HG03520 (cell line): Measurements from ENCODE around the gene BCORL1.

Source experiments
- ATAC-seq: cut with Tn5 transposase; IDR thresholded peaks from one replicate; pipeline ENCODE4 v1.9.1; 2021; ENCODE audit warnings: mild to moderate bottlenecking, moderate library complexity; ENCODE audit not compliant: unreplicated experiment

BCORL1 gene

DNA sequence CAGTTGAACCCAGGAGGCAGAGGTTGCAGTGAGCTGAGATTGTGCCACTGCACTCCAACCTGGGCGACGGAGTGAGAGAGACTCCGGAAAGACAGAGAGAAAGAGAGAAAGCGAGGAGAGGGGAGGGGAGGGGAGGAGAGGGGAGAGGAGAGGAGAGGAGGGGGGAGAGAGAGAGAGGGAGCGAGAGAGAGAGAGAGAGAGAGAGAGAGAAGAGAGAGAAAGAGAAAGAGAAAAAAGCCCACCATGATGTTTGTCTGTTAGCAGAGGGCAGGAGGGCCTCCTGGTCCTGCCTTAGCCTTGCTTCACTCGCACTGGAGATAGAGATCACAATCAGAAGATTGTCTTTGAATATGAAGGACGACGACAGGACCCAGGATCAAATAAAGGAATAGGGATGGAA lies 18.7 kb upstream of the BCORL1 start:
- ATAC-seq: no peak

DNA sequence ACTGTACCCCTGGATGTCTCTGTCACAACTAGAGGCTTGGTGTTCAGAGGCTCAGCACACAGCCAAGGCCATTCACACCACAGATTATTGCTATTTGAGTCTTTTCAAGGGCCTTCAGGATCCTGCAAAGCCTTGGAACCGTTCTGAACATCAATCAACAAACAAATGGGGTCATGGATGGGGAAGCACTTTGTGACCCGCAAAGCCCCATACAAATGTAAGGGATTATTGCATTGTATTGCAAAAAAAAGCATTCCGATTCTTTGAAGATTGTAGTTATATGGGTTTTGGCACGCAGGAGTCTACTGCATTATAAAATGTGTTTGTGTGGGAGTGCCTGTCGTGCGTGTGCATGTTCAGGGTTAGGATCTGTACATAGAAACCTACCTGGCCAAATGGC lies 17.3 kb upstream of the BCORL1 start:
- no peak for ATAC-seq

DNA sequence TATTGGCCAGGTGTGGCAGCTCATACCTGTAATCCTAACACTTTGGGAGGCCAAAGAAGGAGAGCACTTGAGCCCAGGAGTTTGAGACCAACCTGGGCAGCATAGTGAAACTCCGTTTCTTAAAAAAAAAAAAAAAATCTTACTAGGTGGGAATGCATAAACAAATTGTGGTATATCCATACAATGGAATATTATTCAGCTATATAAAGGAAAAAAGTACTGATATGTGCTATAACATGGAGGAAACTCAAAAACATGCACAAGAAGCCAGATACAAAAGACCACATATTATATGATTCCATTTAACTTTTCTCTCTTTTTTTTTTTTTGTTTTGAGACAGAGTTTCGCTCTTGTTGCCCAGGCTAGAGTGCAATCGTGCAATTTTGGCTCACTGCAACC lies 13.5 kb upstream of the BCORL1 start:
- ATAC-seq: no peak

DNA sequence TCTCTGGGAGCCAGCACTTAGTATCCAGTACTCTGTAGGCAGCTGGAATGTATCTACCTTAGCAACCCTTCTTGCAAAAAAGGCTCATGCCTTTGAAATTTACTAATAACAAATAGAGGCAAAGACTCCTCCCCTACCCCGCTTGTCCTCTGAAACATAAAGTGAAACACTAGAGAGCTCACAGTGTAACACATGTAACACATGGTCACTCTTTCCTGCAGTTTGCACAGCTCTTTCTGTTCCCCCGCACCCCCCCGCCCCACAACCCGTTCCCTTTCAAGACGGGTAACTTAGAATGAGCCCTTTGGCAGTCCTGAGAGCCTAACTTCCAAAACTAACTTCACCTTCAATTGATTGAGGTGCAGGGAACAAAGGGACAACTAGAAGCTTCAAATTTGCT lies 6.0 kb upstream of the BCORL1 start:
- no peak for ATAC-seq

- no peak for ATAC-seq
Measured at GRCh38 chrX:129979207-129979920, 3.1 kb upstream of the BCORL1 start.

- ATAC-seq: no peak
Measured at GRCh38 chrX:129980001-129980401, 2.4 kb upstream of the BCORL1 start.

- ATAC-seq: no peak
Measured at GRCh38 chrX:129980540-129981199, 1.8 kb upstream of the BCORL1 start.

- no peak for ATAC-seq
Measured at GRCh38 chrX:129981200-129981553, 1.3 kb upstream of the BCORL1 start.

DNA sequence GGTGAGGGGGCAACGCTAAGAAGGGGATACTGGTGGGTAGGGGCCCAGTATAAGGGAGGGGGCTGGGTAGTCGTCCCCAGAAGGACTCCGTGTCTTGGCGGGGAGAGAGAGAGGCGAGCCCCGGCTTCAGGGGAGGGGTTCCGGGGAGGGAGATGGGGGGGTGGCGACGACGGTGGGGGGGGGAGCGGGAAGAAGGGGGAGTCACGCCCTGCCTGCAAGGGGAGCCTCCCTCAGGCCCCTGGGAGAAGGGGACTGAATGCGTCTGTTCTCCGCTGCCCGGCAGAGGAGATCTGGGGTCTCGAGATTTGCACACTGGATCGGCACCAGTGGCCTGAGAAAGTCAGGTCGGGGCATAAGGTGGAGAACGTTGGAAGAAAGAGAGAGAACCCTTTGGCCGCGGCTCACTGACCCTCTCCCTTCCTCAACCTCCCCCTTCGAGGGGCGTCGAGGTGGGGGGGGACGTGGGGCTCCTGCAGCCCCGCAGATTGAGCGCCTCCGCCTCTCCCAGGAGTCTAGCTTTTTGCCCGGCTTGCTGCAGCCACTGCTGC lies 609 bp upstream of the BCORL1 start:
- ATAC-seq: no peak

- ATAC-seq: no peak
Measured at GRCh38 chrX:129983575-129984110, 1.2 kb downstream of the BCORL1 start.

GRCh38 chrX:129984111-129984958 lies 1.9 kb downstream of the BCORL1 start:
- ATAC-seq: no peak

- ATAC-seq: no peak
Measured at GRCh38 chrX:129987871-129988270, 5.4 kb downstream of the BCORL1 start.

DNA sequence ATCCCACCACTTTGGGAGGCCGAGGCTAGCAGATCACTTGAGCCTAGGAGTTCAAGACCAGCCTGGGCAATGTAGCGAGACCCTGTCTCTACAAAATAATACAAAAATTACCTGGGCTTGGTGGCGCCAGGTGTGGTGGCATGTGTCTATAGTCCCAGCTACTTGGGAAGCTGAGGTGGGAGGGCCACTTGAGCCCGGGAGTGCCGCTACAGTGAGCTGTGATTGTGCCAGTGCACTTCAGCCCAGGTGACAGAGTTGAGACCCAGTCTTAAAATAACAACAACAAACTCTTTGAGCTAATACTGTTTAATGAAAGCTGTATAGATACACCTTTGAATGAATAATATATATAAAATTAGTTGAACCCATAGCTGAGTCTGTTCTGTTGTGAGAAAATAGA lies 9.7 kb downstream of the BCORL1 start:
- ATAC-seq: no peak

DNA sequence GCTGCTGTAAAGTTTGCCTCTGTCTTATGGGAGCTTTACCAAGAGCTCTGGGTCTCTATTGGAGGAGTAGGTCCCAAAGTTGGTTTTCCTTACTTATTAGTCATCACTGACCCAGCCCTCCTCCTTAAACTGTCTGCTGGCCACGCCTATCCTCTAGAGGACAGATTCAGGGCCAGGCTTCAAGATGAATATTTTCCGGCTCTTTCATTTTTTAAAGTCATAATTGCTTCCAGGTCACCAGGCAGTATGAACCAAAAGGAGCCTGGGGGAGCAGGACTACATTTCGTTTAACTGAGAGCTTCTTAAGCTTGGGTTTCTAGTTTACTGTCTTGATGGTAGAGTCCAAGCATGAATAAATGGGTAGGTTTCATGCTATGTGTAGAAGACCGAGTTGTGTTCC lies 13.7 kb downstream of the BCORL1 start:
- no peak for ATAC-seq

DNA sequence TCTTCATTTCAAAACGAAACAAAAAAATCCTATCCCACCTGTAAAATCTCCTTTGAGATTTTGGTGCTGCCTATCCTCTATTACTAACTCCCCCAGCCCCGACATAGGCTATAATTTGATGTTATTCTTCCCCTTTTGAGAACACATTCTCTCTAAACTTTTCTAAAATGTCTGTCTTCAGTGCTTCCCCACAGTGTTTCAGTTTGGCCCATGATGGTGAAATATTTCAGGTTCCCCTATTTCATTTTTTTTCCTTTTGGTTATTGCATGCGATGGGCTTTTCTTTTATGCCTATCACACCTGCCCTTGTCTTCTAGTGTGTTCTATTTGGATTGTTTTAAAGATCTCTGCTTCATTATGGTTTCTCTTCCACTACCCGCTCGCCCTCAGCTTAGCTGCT lies 14.7 kb downstream of the BCORL1 start:
- ATAC-seq: no peak

DNA sequence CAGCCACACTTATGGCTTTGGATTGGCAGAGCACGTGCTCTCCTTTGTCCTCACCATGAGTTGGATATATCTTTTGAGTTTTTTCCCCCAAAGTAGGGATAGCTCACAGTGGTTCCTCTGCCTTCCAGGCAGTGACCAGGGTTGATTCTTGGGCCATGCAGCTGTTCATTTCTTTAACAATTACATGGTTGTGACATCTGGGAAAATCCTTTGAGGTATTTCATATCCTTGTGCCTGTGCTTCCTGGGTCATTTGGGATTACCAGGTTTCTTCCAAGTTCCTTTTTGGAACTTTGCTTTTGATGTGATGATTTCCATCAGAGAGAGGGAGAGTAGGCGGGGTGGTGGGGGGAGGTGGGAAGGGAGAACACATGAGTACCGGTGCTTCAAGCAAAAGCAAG lies 15.6 kb downstream of the BCORL1 start:
- no peak for ATAC-seq

- no peak for ATAC-seq
Measured at GRCh38 chrX:130001893-130002292, 19.5 kb downstream of the BCORL1 start.

GRCh38 chrX:130002541-130002940 lies 20.1 kb downstream of the BCORL1 start:
- ATAC-seq: no peak

DNA sequence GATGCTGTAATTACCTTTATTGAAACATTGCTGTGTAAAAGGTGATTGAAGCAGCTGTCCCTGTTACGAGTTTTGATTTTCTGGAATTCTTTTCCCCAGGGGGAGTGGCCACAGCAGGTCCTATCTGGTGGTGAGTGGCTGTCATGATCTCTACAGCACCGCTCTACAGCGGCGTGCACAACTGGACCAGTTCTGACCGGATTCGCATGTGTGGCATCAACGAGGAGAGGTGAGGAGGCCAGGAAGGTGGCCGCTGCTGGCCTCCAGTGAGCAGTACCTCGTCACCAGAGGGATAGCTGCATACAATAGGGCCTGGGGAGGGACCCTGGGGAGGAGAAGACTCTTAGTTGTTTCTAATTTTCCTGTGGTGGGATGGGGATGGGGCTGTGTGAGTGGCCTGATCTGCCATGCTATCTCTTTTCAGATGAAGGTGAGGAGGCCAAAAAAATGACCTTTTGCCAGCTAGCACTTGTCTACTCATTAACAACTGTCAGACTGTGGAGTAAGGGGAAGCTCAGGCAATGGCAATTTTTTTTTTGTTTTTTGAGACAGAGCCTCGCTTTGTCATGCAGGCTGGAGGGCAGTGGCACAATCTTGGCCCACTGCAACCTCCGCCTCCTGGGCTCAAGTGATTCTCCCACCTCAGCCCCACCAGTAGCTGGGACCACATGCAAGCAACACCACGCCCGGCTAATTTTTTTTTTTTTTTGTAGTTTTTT lies 22.8 kb downstream of the BCORL1 start:
- no peak for ATAC-seq

DNA sequence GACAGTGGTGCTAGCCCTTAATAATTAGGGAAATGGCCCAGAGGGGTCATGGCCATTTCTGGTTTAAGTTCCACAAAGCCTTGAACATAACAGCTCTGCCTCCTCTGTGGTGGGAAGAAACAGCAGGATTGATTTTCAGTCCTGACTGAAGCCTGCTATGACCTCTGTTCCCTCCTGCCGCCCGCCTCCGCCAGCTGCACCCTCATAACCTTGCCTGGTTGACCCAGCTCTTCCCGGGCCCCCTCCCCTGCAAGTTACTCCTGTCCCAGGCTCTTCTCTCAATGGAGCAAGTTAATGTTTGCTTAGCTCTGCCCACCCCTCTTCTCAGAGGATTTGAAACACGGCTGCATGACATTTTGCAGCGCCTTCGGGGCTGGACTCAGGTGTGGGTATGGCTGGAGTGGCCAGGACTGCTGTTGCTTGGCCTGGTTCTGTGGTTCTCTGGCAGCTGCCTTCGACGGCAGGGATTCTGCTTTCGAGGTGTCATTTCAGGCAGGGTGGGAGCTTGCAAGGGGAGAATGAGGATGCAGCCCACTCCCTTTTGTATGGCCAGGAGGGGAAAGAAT lies 27.3 kb downstream of the BCORL1 start:
- ATAC-seq: no peak
